HL-60/S4 treated with phorbol 12-myristate 13-acetate at 8.2 ng/mL for 4 days and 3 days (cell line): ENCODE results near the gene MRPL44.

Experiments used
- in situ Hi-C: fragments of 300-500 bp; cut with MboI; formaldehyde crosslinking; loops from 2 replicates; pipeline ENCODE4 v1.15.0; 2022; ENCODE audit warnings: low sequenced_read_pairs

The MRPL44 gene

GRCh38 chr2:223957092-223957851 is at the start of gene MRPL44:
TSS of gene MRPL44 (plus strand) at chr2:223957463. CDS start at chr2:223957473, 10 bp downstream.
- in situ Hi-C loops = no loop called here

GRCh38 chr2:223908304-223908998 is 48.8 kb upstream of the MRPL44 start:
- in situ Hi-C loops = no loop called here

DNA sequence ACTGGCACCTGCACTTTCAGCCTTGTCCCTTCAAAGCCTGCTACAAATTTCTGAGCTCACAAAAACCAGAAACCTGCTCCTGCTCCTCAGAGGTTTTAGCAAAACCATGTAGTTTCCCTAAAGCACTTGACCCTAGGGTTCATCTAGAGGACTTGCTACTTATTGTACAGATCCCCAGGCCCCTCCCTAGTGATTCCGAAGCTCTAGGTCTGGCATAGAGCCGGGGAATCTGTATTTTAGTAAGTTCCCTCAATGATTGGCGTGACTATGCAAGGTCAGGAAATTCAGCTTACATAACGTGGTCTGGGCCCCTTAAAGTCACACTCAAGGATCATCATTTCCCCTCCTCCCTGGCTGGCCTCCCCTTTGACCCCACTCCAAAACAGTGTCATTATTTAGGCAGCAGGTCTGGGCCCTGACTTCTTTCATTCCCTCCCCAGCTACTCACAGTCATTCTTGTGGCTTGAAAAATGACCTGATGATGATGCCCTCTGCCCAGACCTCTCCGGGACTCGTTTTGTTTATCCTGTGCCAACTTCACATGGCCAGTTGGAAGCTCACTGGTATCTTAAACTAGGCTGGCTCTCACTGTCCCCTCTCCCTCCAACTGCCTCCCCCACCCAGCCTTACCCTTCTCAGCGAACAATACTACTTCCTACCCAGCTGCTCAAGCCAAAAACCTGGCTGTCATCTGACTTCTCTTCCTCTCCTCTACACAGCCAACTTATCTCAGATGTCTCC is 48.1 kb upstream of the MRPL44 start:
- in situ Hi-C loops = no loop called here

- in situ Hi-C loops = no loop called here
These were observed 42.9 kb upstream of the MRPL44 start for GRCh38 chr2:223914324-223914723.

DNA sequence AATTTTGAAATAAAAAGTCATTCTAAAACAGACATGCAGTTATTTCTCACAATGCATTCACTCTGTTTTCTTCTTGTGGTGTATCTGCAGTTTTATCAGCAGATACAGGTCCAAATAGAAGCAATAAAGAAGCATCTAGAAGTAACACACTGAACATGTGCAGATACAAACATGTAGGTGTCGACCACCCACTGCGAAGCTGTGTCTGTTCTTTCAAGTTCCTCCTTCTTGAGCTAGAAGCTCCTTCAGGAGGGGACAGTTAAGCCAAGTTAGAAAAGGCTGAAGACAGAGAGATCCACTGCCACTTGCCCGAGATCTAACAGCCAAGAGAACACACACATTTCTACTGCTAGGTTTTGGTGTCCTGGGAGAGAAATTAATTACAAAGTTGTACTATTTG is 42.2 kb upstream of the MRPL44 start:
- in situ Hi-C loops = no loop called here

DNA sequence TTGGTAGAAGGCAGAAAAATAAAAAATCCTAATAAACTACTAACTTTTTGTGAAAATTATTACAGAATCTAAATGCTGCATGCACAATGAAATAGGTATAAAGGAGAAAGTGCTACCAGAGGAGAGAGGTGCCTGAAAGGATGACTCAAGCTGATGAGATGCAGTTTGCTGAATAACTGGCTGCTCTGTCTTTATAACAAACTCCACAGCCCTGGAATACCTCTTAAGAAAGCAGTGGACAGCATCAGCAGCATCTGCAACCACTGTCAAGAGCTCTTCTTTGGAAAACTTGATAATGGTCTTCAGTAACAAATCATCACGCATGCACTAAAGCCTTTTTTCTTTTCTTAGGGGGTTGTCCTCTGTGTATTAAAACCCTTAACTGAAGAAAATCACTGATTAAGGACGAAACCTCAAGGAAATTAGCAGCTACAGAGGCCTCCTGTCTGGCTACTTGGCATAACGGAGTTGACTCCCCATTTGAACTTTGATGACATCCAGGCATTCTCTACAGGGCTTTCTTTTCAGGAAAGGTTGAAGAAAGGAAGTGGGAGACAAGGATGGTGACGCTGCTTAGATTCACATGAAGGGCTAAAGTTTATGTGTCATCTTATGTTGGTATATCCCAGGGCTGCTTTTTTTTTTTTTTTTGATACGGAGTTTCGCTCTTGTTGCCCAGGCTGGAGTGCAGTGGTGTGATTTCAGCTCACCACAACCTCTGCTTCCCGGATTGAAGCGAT is 40.9 kb upstream of the MRPL44 start:
- in situ Hi-C loops = no loop called here

- in situ Hi-C loops = no loop called here
These were observed 38.6 kb upstream of the MRPL44 start for GRCh38 chr2:223918671-223919134.

DNA sequence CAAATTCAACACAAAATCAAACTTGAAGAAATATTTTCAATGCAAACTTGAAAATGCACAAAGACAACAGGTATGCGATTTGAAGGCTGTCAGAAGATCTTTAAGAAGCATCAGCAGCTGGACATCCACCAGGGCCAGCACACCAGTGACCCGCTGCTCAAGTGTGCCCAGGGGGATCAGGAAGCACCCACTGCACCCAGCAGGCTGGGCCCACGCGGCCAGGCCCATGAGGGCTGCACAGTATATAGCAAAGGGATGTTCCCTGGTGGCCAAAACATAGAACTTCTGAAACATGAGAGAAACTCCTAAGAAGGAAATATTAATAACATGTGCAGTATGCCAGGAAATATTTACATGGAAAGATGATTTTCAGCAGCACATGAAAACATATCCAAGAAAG is 37.2 kb upstream of the MRPL44 start:
- in situ Hi-C loops = no loop called here

DNA sequence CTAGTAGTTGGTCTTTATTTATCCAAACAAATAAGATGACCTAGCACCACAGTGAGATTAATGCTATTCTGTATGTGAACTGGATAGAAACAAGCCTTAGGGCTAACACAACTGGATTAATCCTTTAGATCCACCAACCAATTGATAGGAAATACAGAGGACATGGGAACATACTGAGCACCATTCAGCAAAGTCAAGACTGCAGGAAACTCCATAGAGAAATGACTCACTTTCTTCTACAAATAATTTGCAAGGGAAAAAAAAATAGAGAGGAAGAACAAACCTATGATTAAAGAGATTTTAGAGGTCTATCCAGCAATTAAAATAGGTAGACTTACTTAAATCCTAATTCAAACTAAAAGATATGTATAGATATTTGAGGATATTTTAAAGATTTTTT is 36.1 kb upstream of the MRPL44 start:
- in situ Hi-C loops = no loop called here

DNA sequence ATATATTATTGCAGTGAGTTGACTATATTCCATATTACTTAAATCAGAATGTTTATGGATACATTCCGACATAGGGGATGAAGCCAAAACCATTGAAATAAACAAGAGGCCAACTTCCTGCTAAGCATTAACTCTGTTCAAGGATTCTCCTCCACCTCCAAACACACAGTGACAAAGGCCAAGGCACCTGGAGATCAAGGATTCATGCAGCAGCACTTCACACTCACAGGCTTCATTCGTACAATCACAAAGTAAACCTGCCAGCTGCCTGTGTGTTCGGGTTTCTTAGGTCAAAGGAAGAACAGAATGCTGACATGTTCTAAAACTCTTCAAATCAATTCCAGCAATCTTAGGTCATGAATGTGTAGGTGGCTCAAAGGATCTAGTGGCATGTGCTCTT is 35.0 kb upstream of the MRPL44 start:
- in situ Hi-C loops = no loop called here

DNA sequence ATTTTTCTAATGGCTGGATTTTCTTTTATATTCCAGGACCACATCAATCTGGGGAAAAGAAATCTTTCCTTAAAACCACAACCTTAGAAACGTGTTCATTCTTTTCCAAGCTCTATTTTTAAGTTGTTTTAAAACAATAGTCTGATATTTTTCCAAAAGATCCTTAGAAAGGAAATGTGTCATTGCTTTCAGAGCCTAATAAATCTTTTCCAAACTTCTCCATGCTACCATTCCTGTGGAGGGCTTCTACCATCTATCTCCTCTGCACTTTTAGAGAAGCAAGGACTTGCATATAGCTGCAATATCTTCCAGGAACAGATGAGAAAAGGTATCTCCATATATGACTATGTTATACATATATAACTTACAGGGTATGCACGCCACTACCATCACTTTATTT is 33.3 kb upstream of the MRPL44 start:
- in situ Hi-C loops = no loop called here

DNA sequence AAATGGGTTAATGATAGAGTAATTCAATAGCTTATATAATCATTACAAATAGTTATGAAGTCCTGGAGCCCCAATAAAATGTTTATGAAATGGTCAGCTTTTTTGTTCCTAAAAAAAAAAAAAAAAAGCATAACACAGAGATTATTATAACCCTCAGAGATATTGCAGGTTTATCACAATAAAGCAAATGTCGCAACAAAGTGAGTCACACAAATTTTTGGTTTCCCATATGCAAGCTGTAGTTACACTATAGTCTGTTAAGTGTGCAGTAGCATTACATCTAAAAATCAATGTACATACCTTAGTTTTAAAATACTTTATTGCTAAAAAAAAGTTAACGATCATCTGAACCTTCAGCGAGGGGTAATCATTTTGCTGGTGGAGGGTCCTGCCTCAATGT is 32.2 kb upstream of the MRPL44 start:
- in situ Hi-C loops = no loop called here

DNA sequence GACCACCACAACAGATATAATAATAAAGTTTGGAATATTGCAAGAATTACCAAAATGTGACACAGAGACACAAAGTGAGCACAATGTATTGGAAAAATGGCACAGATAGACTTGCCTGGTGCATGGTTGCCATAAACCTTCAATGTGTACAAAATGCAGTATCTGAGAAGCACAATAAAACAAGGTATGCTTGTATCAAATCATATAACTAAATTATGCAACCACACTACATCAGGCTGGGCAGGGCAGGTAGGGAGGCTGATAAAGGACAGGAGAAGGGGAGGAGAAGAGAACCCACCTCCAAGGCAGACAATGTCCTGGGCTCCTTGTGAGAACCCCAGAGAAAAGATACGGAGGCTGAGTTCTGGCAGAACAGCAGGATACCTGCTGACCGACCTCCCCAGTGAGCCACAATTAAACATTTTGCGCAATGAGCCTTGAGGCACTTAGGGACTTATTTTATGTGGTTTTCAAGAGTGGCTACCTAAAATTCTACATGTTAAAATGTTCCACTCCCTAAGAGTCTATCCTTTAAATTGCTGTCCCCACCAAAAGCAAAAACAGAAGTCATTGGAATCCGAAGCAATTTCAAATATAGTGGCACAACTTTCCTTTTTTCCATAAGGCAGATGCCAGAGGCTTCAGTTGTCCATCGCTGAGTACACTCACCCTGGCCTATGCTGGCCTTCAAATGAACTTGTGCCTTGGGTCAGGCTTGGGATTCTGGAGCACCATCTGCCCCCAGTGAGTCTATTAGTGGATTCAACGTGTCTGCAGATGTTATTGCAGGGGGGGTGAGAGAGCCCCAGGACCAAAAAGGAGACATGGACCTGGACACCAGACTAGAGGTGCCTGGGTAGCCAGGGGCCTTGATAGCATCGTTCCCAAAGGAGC is 28.9 kb upstream of the MRPL44 start:
- in situ Hi-C loops = no loop called here

DNA sequence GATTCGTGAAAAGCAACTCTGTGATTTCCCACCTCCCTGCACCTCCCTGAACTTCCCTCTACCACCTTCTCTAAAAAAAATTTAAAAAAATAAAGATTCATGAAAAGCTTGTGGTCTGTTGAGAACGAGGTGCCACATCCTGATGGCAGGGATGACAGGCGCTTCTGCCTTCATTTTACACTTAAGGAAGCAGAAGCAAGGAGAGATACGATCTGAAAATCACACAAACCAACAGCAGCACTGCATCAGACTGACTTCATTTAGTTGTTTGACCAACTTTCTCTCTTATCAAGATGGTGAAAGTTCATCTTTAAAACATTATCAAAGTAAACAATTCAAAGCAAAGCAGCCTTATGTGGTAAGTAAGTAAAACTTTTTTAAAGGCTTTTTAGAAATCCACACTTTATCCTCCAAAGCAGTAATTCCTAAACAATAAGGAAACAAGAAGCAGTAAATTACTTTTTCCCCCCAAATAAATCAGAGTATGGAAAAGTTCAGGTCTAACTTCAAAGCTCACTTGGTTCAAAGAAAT is 27.6 kb upstream of the MRPL44 start:
- in situ Hi-C loops = no loop called here

- in situ Hi-C loops = no loop called here
These were observed 26.9 kb upstream of the MRPL44 start for GRCh38 chr2:223930103-223930976.

- in situ Hi-C loops = no loop called here
These were observed 24.2 kb upstream of the MRPL44 start for GRCh38 chr2:223932816-223933800.

GRCh38 chr2:223934870-223935269 is 22.4 kb upstream of the MRPL44 start:
- in situ Hi-C loops = no loop called here
